Loucy (cell line): ENCODE results near the gene RER1.

Source experiments
- H2AFZ ChIP-seq: fragments of 200-600 bp; sonication (generic); 2 replicates; pipeline ENCODE4 v1.6.0; 2016; ENCODE audit warnings: antibody characterized with exemption, mild to moderate bottlenecking, low read length, moderate library complexity
- H3F3A ChIP-seq: fragments of 200-600 bp; 2 replicates; pipeline ENCODE4 v1.6.0; 2016; ENCODE audit warnings: antibody characterized with exemption, low read depth, mild to moderate bottlenecking
- H3K27me3 ChIP-seq: fragments of 200-600 bp; sonication (generic); 2 replicates; pipeline ENCODE4 v1.6.1; 2014; ENCODE audit warnings: low read length, mild to moderate bottlenecking; ENCODE audit not compliant: insufficient read depth, poor library complexity, severe bottlenecking
- H3K36me3 ChIP-seq: fragments of 200-600 bp; sonication (generic); 2 replicates; pipeline ENCODE4 v1.6.1; 2016; ENCODE audit warnings: low read length; ENCODE audit not compliant: insufficient read depth
- H3K4me1 ChIP-seq: fragments of 200-600 bp; sonication (generic); 2 replicates; pipeline ENCODE4 v1.5.1; 2014; ENCODE audit warnings: low read length, mild to moderate bottlenecking; ENCODE audit not compliant: insufficient read depth, poor library complexity, severe bottlenecking
- H3K4me2 ChIP-seq: fragments of 200-600 bp; sonication (generic); 2 replicates; pipeline ENCODE4 v1.6.0; 2014; ENCODE audit warnings: antibody characterized with exemption, low read length, low read depth, mild to moderate bottlenecking; ENCODE audit not compliant: poor library complexity, severe bottlenecking
- H3K4me3 ChIP-seq: fragments of 200-600 bp; sonication (generic); 2 replicates; pipeline ENCODE4 v1.5.1; 2014; ENCODE audit warnings: low read length, mild to moderate bottlenecking, mixed read lengths; ENCODE audit not compliant: poor library complexity, severe bottlenecking
- H3K79me2 ChIP-seq: fragments of 200-600 bp; sonication (generic); 2 replicates; pipeline ENCODE4 v1.6.1; 2014; ENCODE audit warnings: low read length; ENCODE audit not compliant: insufficient read depth
- H3K9ac ChIP-seq: fragments of 200-600 bp; sonication (generic); 2 replicates; pipeline ENCODE4 v1.6.0; 2014; ENCODE audit warnings: mild to moderate bottlenecking, low read depth, low read length, moderate library complexity; ENCODE audit not compliant: poor library complexity, severe bottlenecking
- H3K9me2 ChIP-seq: fragments of 200-600 bp; sonication (generic); replicated peaks from 2 replicates; pipeline ENCODE4 v1.6.1; 2016; ENCODE audit warnings: low read depth, low read length, mixed read lengths
- H3K9me3 ChIP-seq: fragments of 200-600 bp; sonication (generic); 2 replicates; pipeline ENCODE4 v1.6.1; 2014; ENCODE audit warnings: mild to moderate bottlenecking, antibody characterized with exemption, low read length, low read depth; ENCODE audit not compliant: insufficient read depth
- H4K20me1 ChIP-seq: fragments of 200-600 bp; sonication (generic); 2 replicates; pipeline ENCODE4 v1.6.0; 2014; ENCODE audit warnings: antibody characterized with exemption, low read length, mild to moderate bottlenecking; ENCODE audit not compliant: insufficient read depth, poor library complexity, severe bottlenecking
- EZH2phosphoT487 ChIP-seq: fragments of 200-600 bp; IDR thresholded peaks from 2 replicates; pipeline ENCODE4 v1.6.1; 2018; ENCODE audit warnings: antibody characterized with exemption, mild to moderate bottlenecking, moderate library complexity, borderline replicate concordance
- TF ChIP-seq, protein P1 (sequence below): fragments of 200-600 bp; sonication (generic); conservative IDR thresholded peaks from 2 replicates; pipeline ENCODE4 v1.5.1; 2014; ENCODE audit warnings: mild to moderate bottlenecking, antibody characterized with exemption, low read length

RER1 gene

DNA sequence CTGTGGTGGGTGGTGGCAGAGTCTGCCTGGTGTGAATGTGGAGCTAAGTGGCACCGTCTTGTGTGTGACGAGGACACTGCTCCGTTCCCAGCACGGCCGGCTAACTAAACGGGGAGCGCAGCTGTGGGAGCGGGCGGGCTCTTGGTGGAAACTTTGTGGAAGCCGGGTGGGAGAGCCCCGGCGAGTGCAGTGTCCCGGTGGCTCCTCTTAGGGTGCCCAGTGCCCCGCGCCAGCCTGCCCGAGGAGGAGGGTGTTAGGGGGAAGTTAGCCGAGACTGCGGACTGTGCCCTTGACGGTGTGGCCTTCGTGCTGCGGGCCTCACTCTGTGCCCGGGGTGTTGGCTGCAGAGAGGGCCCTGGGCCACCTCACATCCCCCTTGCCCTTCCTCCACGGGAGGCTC, 10.8 kb downstream of the RER1 start:
- Histone ChIP-seq H3K9ac (no peak overlapping the region), H3K79me2 (no peaks in the 10 kb centered on the region), H3K9me2 (no peaks in the 10 kb centered on the region), H3K4me3 (no peak overlapping the region), H2AFZ (no peak overlapping the region), H3K36me3 (peaks cover 49% of the 10 kb centered on the region; the same call in 1 of the 2 replicates), H3K4me1 (no peaks in the 10 kb centered on the region), H3K4me2 (no peak overlapping the region), H4K20me1 (peaks cover 5% of the 10 kb centered on the region), H3F3A (no peaks in the 10 kb centered on the region), H3K27me3 (no peaks in the 10 kb centered on the region), H3K9me3 (no peaks in the 10 kb centered on the region)
- no peak for TF ChIP-seq EZH2phosphoT487
- TF ChIP-seq, protein P1, sequence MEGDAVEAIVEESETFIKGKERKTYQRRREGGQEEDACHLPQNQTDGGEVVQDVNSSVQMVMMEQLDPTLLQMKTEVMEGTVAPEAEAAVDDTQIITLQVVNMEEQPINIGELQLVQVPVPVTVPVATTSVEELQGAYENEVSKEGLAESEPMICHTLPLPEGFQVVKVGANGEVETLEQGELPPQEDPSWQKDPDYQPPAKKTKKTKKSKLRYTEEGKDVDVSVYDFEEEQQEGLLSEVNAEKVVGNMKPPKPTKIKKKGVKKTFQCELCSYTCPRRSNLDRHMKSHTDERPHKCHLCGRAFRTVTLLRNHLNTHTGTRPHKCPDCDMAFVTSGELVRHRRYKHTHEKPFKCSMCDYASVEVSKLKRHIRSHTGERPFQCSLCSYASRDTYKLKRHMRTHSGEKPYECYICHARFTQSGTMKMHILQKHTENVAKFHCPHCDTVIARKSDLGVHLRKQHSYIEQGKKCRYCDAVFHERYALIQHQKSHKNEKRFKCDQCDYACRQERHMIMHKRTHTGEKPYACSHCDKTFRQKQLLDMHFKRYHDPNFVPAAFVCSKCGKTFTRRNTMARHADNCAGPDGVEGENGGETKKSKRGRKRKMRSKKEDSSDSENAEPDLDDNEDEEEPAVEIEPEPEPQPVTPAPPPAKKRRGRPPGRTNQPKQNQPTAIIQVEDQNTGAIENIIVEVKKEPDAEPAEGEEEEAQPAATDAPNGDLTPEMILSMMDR, result no peak

DNA sequence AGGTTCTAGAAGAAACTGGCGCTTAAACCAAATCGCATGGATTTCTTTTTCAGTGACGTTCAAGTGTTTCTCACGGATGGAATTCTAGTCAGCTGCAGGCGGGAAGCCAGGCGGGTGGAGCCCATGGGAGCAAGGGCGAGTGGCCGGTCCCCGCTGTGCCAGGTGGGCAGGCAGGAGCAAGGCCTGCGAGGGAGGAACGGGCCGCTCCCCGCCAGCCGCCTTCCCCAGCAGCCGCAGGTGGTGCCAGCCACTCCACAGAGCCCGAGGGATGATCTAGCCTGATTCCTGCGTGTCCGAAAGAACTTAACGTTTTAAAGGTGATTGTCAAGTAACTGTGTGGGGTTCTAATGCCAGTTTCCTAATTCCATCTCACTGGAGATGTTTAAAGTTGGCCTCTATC, 11.6 kb downstream of the RER1 start:
- Histone ChIP-seq H3F3A (no peaks in the 10 kb centered on the region), H3K36me3 (peaks cover 42% of the 10 kb centered on the region; the same call in 1 of the 2 replicates), H2AFZ (no peak overlapping the region), H3K27me3 (no peaks in the 10 kb centered on the region), H3K79me2 (no peaks in the 10 kb centered on the region), H3K4me2 (no peak overlapping the region), H3K9ac (no peak overlapping the region), H4K20me1 (peaks cover 5% of the 10 kb centered on the region), H3K9me2 (no peaks in the 10 kb centered on the region), H3K9me3 (no peaks in the 10 kb centered on the region), H3K4me3 (no peak overlapping the region), H3K4me1 (no peaks in the 10 kb centered on the region)
- no peak for TF ChIP-seq EZH2phosphoT487
- TF ChIP-seq, protein P1, result no peak

DNA sequence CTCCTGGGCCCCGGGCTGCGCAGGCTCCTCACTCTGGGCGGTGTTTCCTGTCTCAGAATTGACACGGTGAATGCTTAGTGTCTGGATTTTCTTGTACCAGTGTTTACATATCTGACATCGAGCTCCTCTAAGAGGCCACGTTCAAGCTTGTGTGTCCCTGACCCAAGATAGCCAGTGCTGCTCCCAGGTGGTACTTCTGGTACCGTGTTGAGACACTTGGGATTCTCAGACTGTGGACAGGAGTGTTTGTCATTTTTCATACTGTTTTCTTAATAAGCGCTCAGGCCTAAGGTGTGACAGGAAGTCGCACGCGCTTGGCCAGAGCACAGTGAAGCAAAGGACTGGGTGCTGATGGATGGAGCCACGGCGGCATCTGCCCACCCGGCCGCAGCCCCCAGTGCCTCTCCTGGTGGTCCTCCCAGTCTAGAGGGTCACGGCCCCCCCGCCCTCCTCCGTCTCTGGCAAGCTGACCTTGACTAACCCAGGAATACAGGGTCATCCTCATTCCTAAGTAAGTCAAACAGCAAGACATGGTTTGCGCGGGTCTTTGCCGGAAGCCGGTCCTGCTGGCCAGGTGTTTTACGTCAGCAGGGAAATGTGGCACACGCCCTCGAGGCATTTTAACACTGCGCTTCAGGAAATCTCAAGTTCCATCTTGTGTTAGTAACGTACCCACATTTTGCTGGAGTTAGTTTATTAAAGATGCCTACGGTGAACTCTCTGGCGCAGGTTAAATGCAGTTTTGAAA, 12.7 kb downstream of the RER1 start:
- Histone ChIP-seq H3K79me2 (no peaks in the 10 kb centered on the region), H3K9me2 (no peaks in the 10 kb centered on the region), H3K4me1 (no peaks in the 10 kb centered on the region), H4K20me1 (peaks cover 5% of the 10 kb centered on the region), H3K27me3 (no peaks in the 10 kb centered on the region), H2AFZ (no peak overlapping the region), H3K9ac (no peak overlapping the region), H3K36me3 (peaks cover 42% of the 10 kb centered on the region; the same call in 1 of the 2 replicates), H3K4me3 (no peak overlapping the region), H3F3A (no peaks in the 10 kb centered on the region), H3K4me2 (no peak overlapping the region), H3K9me3 (no peaks in the 10 kb centered on the region)
- TF ChIP-seq, protein P1, result no peak
